HG02973 (cell line): ENCODE measurements around the gene NEK6.

Source experiments
- ATAC-seq: cut with Tn5 transposase; IDR thresholded peaks from one replicate; pipeline ENCODE4 v1.9.1; 2021; ENCODE audit warnings: moderate library complexity; ENCODE audit not compliant: unreplicated experiment

Gene NEK6

DNA sequence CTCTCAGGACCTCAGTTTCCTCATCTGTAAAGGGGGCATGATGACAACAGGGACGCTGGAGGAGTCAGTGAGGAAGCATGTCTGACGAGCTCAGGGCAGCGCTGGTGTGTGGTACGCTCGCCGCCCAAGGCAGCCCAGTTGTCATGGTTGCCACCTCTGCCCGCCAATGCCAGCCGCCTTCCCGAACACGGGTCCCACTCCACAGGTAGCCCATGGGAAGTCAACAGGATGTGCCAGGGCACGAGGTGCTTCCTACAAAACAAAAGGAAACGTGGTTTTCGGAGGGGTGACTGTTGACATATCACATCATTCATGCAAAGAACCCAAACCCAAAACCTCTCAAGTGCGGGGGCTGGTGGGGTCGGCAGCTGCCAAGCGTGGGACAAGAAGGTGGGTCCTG, 58.1 kb downstream of the NEK6 start:
- ATAC-seq = no peak

DNA sequence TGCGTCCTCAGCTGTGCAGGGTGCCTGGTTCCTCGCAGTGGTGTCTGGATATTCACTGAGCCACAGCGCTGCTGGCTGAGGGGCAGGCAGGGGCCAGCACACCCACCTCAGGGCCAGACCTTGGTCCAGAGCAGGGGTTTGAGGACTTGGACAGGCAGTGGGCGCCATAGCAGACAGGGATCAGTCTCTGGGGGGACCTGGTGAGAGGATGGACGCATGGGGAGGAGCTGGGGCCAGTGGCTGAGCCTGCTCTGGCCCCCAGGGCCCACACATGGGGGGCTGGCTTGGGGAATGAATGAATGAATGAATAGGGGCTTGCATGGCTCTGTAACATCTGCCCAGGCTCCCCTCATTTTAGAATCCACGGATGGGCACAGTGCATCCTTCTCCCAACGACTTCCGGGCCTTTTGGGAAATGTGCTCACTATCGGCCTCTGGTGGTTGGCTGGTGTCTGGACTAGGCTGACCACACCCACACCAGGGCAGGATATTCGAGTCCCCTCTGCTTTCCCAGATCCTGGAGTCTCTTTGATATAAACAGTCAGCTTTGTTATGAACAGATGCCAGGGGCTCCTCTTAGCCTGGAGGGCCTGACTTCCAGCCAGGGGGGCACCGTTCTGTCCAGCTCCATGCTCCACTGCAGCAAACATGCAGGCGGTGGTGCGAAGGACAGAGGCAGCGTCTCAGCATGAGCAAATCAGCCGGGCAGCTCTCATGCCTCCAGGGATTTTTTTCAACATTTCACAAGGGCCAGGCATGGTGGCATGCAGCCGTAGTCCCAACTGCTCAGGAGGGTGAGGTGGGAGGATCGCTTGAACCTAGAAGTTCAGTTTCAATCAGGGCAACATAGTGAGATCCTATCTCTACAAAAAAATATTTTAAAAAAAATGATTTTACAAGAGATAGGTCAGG, 62.6 kb downstream of the NEK6 start:
- no peak for ATAC-seq

DNA sequence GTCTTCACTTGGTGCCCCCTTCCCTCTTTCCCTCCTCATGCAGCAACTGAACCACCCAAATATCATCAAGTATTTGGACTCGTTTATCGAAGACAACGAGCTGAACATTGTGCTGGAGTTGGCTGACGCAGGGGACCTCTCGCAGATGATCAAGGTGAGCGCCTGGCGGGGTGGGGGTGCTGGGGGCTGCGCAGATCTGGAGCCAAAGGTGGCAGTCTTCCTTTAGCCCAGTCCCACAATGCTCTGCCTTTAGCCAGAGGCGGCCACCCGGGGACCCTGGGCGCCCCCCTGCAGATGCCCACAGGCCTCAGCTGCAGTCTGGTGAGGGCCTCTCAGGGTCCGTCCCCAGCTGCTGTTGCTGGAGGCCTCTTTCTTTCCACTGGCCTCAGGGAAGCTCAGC, 63.7 kb downstream of the NEK6 start:
- no peak for ATAC-seq

DNA sequence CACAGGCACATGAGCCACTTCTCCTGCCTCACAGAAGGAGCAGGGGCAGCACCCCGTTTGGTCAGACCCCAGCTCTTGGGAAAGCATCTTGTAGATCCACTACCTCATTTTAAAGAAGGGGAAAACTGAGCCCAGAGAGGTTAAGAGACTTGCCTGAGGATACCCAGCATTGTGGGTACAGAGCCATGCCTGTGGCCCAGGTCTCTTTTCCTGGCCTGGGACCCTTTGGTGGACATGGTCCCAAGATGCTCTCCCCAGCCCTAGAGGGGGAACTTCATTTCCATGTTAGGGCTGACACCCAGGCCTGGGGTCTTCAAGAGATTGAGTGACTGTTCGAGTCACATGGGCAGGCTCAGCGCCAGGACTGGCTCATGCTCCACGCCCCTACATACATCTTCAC, 64.2 kb downstream of the NEK6 start:
- ATAC-seq = no peak

DNA sequence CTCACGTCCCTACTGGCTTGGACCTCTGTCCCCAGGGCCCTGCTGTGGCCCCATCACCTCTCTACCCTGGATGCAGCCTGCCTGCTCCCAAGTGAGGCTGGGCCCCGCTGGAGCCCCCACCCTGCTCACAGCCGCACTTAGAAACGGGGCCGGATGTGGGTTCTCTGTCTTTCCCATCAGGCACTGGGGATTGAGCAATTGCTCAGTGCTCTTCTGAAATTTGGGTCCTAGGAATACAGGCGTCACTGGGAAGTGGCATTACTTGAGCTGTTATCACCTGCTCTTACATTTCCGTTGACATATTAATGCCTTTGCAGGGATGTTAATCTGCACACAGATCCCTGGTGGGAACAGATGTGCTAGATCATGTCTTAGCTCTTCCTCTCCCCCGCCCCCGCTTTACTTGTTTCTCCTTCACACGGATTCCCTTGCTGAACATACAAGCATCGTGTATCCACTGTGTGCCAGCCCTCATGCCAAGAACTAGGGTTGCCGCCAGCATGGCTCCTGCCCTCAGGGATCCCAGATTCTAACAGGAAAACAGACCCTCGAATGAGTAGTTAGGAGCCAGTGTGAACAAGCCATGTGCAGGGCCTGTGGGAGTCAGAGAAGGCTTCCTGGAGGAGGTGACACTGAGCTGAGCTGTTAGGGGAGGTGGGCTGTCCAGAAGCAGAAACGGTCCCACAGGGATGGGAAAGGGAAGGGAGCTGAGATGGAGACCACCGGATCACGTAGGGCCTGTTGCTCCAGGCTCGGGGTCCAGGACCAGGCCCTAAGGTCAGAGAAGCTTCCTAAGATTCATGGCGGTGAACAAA, 65.1 kb downstream of the NEK6 start:
- no peak for ATAC-seq

DNA sequence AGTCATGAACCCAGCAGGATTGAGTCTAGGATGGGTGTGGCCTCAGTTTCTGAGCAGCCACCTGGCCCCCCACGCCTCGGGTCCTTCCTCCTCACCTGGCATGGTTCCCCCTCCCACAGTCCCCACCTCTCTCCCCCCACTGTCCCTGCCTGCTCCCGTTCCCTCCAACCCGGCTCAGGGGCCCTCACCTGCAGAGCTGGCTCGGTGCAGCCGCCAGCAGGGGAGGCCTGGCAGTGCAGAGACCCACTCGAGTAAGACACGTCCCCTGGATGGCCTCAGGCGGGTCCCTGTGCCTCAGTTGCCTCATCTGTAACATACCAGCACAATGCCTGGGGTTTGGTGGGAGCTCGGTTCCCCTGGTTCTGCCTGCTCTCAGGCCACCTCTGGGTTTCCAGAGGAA, 66.2 kb downstream of the NEK6 start:
- no peak for ATAC-seq

DNA sequence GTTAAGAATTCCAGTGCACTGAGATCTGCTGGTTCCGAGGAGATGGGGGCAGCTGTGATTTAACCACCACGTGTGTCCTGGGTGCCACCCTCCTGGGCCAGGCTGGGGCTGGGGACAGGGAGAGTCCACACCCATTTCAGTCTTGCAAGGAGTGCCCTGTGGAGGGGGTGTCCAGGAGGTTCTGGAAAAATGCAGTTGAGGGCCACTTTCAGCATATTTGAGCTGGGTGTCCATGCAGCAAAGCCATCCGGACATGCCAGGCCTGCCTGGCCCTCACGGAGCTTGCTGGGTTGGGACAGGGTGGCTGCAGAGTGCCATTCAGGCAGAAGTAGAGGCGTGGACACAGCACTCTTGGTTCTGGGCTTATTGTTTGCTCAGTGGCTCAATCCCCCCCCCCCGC, 68.1 kb downstream of the NEK6 start:
- no peak for ATAC-seq

DNA sequence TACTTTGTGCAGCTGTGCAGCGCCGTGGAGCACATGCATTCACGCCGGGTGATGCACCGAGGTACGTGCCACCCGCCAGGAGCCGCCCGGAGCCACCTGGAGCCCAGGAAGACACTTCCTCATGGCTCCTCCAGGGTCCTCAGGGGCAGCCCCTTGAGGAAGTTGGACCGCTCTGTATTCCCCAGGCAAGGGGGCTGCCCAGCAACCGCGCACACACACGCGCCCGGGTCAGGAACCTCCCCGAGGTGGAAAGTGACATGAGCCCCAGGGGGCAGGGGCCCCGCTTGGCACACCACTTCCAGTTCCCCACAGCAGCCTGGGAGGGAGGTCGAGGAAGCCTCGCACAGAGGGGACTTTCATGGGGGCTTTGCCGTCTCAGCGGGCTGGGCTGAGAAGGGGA, 68.6 kb downstream of the NEK6 start:
- ATAC-seq = no peak

DNA sequence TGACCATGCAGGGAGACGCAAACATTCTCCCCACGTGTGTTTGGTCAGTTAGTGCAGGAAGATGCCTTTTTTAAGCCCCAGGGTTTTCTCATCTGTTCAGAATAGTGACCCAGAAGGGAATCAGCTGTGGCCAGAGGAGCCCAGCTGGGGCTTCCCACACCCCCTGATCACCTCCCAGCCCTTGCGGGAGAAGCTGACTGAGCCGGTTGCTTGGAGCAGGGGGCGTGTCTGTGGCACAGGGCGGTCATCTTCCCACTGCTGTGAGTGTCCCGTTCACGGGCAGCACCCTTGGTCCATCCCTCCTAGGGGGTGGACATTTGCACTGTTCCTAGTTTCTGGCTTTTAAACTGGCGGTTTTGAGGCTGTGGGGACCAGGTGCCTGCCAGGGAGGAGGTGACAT, 69.7 kb downstream of the NEK6 start:
- no peak for ATAC-seq

DNA sequence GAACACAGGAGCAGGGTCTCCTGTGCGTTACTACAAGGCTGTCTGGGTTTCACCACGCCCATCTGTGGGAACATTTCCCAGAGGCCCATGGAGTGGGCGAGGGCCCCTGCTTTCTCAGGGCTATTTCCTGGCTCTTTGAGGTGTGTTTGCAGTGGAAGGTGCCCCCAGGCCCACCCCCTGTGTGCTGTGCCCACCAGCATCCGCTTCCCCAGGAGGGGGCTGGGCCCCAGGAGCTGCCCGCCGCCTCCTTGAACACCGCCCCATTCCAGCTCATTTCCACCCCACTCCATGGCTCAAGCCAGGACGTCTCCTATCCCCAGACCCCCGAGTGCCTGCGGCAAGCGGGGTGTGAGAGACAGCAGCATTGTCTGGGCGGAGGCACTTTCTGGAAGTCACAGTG, 70.5 kb downstream of the NEK6 start:
- ATAC-seq = no peak

DNA sequence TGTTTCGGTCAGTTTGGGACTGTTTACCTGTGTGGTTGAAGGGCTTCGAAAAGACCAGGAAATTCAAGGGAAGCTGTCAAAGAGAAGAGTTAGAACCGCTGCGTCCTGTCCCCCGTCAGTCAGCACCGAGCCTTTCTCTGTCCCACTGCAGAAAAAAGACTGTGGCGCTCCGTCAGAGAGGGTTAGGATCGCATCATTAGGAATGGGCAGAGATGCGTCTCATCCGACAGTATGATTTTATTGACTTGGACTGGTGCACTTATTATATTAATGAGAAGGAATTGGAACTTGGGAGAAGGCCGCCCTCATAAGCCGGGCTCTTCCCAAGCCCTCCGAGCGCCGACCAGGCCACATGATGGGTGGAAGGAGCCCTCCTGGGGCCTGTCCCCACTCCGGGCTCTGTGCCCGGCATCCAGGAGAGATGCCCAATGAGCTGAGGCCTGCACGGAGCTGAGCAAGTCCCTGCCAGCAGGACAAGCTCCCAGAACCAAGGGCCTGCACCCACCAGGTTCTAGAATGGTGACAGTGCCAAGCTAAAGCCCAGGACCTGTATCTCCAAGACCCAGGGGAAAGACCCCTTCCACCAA, 71.5 kb downstream of the NEK6 start:
- ATAC-seq = no peak

DNA sequence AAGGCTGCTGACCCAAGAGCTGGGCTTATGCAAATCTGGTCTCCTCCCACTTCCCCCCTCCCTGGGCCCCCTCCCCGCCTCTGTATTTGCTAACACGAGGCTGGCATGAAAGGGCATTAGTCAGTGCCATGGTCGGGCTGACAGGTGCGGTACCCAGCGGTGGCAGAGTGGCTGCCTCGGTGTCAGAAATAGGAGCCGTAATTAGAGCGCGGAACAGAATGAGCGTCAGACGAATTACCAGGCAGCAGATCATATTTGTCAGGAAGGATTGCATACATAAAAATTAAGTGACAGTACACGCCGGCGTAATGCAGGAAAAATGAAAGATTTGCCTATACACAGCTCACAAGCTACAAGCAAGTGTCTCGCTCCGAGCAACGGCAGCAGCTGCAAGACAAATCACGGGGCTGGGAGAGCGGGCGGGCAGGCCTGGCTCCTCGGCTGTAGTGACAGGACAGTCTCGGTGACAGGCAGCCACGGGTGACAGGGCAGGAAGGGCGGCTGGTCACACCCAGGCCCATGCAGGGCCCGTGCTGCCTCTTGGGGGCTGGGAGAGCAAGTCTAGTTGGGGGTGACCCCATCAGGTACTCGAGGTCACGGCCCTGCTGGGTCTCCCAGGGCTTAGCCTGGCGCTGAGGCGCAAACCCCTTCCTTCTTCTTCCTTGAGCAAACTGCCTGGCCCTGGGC, 72.4 kb downstream of the NEK6 start:
- no peak for ATAC-seq

DNA sequence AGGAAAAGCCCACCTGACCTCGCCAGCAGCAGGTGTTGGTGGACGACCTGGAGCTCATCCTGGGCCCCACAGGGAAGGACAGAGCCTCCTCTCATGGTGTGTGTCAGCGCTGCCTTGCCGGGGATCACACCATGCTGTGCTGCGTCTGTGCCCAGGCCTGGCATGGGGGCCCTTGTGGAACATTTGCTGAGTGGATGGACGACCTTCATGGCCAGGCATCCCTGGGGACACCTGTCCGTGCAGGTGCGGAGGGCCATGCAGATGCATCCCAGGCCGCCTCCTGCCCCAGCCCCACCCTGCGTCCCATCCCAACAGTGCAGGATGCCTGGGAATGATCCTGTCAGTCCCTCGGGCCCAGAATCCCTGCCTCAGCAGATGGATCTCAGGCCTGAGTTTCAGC, 73.8 kb downstream of the NEK6 start:
- no peak for ATAC-seq

DNA sequence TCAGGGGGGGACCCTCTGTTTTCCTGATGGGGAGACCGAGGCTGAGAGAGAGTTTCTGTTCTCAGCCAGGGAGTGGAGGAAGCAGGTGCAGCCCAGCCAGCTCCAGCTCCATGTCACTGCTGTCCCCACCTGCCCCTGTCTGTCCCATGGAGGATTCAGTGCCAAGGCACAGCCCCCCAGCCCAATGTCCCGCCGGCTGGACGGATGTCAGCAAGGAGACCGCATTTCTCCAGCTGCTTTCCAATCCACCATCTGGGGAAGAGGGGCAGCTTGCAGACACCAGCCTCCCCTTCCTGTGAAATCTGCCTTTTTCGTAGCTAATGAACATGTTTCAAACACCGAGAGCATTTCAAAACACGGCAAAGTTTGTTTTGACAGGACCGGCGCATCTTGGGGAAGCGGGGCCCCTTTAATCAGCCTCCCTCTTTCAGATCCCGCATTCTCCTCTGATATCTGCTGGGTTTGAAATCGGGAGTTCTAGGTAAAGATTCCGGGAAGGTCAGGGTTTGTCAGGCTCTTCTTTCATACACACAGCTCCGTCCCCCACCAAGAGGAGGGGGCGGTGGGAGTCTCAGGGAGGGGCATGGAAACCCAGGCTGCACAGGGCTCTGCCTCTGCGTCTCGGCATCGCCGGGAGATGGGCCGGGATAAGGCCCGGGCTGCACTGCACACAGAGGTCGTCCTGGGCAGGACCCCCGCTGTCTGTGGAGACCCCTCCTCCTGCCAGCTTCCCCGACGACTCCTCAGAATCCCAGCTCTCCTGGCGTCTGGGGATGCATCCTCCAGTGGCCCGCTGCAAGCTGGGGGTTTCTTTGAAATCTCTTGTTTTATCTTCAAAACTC, 74.8 kb downstream of the NEK6 start:
- ATAC-seq = no peak

DNA sequence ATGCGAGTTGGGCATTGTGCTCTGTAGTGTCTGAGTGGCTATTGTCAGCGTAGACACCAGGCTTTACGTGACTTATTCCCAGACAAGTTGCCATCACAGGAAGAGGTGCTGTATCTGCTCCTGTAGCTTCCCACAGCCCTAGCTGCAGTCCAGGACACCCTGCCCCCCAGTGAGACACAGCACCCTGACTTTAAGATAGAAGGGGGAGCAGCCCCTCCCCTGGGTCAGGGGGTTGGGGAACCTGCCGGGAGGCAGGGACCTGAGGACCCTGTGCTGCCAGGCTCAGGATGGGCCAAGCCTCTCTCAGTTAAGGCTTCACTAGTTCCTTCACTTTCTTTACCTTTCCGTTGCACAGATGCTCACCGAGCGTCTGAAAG, 75.4 kb downstream of the NEK6 start:
- ATAC-seq = no peak

DNA sequence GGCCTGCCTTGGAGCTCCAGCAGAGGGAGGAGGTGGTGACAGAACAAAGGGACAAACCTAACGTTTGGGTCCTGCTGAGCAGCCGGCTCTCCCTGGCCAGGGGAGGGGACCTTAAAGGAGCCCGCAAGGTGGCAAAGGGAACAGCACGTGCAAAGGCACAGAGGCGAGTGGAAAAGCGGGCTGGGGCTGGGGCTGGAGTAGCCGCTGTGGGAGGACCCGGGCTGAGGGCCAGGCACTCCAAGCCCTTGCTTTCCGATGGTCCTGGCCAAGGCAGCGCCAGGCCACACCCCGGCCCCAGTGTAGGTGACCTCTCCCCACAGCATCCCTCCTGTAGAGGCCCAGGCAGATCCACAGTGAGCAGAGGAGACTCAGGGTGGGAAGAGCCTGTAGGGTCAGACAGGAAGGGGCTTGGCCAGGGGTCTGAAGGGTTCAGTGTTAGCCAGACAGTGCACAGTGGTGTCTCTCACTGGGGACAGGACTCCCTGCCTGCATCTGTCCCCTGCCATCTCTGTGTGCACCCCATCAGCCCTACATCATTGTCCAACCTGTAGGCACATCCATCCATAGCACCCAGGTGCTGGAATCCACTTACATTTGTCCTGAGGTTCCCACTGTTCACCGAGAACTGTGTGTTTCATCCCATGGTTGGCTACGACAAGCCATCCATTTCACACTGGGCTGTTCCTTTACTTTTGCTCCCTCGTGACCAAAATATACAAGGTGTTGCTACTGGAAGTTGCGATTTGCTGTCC, 77.0 kb downstream of the NEK6 start:
- ATAC-seq = no peak

DNA sequence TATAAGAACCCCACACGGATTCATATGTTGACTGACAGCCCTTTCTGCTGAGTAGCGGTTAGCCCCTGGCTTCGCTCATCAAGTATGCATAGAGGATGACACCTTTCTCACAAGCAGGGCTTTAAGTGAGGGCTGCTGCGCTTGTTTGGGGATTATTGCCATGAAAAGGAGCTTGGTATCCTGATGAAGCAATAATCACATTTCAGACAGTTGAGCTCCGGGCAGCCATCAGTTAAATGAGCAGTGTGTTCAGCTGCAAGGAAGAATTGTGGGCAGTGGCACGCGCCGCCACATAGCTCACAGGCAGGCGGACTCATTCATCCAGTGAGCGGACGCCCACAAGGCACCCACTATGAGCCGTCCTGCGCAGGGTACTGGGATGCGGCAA, 77.6 kb downstream of the NEK6 start:
- no peak for ATAC-seq

DNA sequence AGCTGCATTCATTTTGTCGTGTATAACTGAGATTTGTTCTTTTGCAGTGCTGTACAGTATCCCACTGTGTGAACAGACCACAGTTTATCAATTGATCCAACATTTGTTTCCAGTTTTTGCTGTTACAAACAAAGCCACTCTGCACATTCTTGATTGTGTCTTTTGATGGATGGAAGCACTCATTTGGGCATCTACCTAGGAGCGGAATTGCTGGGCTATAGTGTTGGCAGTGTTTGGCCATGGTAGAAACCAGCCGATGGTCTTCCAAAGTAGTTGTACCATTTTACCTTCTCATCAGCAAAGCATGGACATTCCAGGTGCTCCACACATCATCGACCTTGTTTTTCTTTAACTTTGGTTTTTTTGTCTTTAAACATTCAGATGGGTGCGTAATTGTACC, 79.8 kb downstream of the NEK6 start:
- ATAC-seq = no peak

DNA sequence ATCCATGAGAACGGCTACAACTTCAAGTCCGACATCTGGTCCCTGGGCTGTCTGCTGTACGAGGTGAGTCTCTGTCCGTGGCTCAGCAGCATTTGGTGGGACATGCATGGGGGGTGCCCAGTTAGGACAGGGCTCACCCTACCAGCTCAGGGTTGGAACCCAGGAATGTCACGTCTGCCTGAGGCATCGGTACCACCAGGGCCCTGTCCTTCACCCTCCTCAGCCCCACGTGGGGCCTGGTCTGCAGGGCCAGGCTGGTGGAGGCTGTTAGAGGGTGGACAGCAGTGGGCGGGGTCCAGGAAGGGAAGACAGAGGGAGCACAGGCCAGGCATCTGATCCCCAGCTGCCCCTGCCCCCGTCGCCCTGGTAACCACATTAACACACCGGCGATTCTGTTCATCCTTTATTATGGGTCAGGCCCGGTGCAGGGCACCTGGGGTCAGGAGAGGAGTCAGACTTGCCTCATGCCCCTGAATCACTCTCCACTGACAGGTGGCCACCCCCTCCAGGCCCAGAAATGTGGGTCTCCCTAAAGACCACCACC, 81.9 kb downstream of the NEK6 start:
- no peak for ATAC-seq
